GM12891 (cell line): ENCODE data around the gene BACH2.

Experiments
- POLR2A ChIP-seq: IDR thresholded peaks from 2 replicates; pipeline ENCODE4 v1.6.1; 2011; ENCODE audit warnings: low read depth, low read length, control low read depth
- TAF1 ChIP-seq: IDR thresholded peaks from 2 replicates; pipeline ENCODE4 v1.6.1; 2011; ENCODE audit warnings: low read depth, low read length, control low read depth

GRCh38 chr6:89966228-89966544 is 330.5 kb downstream of the BACH2 start:
- TF ChIP-seq POLR2A (no peak), TAF1 (no peak)
